ENCODE data around the gene CSK.
A peak's percentile ranks its signal among the peaks of the same experiment; 100 is the strongest.

The CSK gene

GRCh38 chr15:74779162-74779648, 2.7 kb upstream of the CSK start:
- ATAC-seq (ENCODE audit: low read depth) (no peak), DNase-seq (ENCODE audit: low spot score) (no peak)
- Histone ChIP-seq H3K27ac (ENCODE audit: poor library complexity, severe bottlenecking) (no peak overlapping the region), H3K36me3 (ENCODE audit: low read depth) (peaks cover under 1% of the 10 kb centered on the region), H3K27me3 (ENCODE audit: insufficient read depth, poor library complexity, severe bottlenecking) (no peaks in the 10 kb centered on the region), H3K9me3 (ENCODE audit: severe bottlenecking) (no peaks in the 10 kb centered on the region), H3K4me1 (ENCODE audit: insufficient read depth, poor library complexity, severe bottlenecking) (peaks cover 21% of the 10 kb centered on the region), H3K4me3 (ENCODE audit: severe bottlenecking) (no peak overlapping the region)
- no peak for TF ChIP-seq CTCF (IDR thresholded peaks at IDR 0.05; ENCODE audit: poor library complexity, severe bottlenecking)

- Histone ChIP-seq H3K4me1 (ENCODE audit: insufficient read depth, poor library complexity, severe bottlenecking) (peaks cover 31% of the 10 kb centered on the region), H3K9me3 (ENCODE audit: severe bottlenecking) (no peaks in the 10 kb centered on the region), H3K4me3 (ENCODE audit: severe bottlenecking) (no peak overlapping the region), H3K27ac (ENCODE audit: poor library complexity, severe bottlenecking) (no peak overlapping the region), H3K27me3 (ENCODE audit: insufficient read depth, poor library complexity, severe bottlenecking) (no peaks in the 10 kb centered on the region), H3K36me3 (ENCODE audit: low read depth) (peaks cover 12% of the 10 kb centered on the region)
- no peak for TF ChIP-seq CTCF (IDR thresholded peaks at IDR 0.05; ENCODE audit: poor library complexity, severe bottlenecking)
- ATAC-seq (ENCODE audit: low read depth) (no peak), DNase-seq (ENCODE audit: low spot score) (no peak)
These were observed 1.1 kb upstream of the CSK start for GRCh38 chr15:74780523-74781430.

GRCh38 chr15:74782259-74783071, 585 bp downstream of the CSK start:
- TF ChIP-seq CTCF (IDR thresholded peaks at IDR 0.05; ENCODE audit: poor library complexity, severe bottlenecking): no peak
- Histone ChIP-seq H3K27ac (ENCODE audit: poor library complexity, severe bottlenecking) (peak overlapping the region; percentile 67), H3K9me3 (ENCODE audit: severe bottlenecking) (no peaks in the 10 kb centered on the region), H3K4me1 (ENCODE audit: insufficient read depth, poor library complexity, severe bottlenecking) (peaks cover 33% of the 10 kb centered on the region), H3K36me3 (ENCODE audit: low read depth) (peaks cover 15% of the 10 kb centered on the region), H3K4me3 (ENCODE audit: severe bottlenecking) (peak overlapping the region; percentile 100), H3K27me3 (ENCODE audit: insufficient read depth, poor library complexity, severe bottlenecking) (no peaks in the 10 kb centered on the region)
- no peak for DNase-seq (ENCODE audit: low spot score)
- ATAC-seq (ENCODE audit: low read depth): peak; percentile 45

GRCh38 chr15:74783072-74783807, 1.4 kb downstream of the CSK start:
- peaks cover 20% of the 10 kb centered on the region for H3K36me3 ChIP-seq (ENCODE audit: low read depth)
- H3K9me3 ChIP-seq (ENCODE audit: severe bottlenecking): no peaks in the 10 kb centered on the region
- H3K27ac ChIP-seq (ENCODE audit: poor library complexity, severe bottlenecking): peak overlapping the region; percentile 67
- H3K27me3 ChIP-seq (ENCODE audit: insufficient read depth, poor library complexity, severe bottlenecking): no peaks in the 10 kb centered on the region
- H3K4me1 ChIP-seq (ENCODE audit: insufficient read depth, poor library complexity, severe bottlenecking): peaks cover 41% of the 10 kb centered on the region
- H3K4me3 ChIP-seq (ENCODE audit: severe bottlenecking): peak overlapping the region; percentile 100
- no peak for TF ChIP-seq CTCF (IDR thresholded peaks at IDR 0.05; ENCODE audit: poor library complexity, severe bottlenecking)
- ATAC-seq (ENCODE audit: low read depth) (peak; percentile 25), DNase-seq (ENCODE audit: low spot score) (peak; percentile 74)

Measured in RWPE2 (cell line).